Measurements from ENCODE around the gene CRTC2. TPM values are rescaled to one million over a fixed set of nuclear protein-coding genes. Genes with fewer than 3 reads are reported as not detected.

Gene CRTC2
- total RNA-seq, 1 donor from 2014 or later, result 8.5 TPM

GRCh38 chr1:153951183-153951582 is 7.2 kb downstream of the CRTC2 start:
- no peak for DNase-seq (ENCODE audit: low read depth)

- DNase-seq (ENCODE audit: low read depth), result peak; percentile 84
Observed at GRCh38 chr1:153946622-153947241, 11.7 kb downstream of the CRTC2 start, which contains the start of gene DENND4B. DENND4B (minus strand) TSS chr1:153946718; CDS start chr1:153944374, 2,344 bp downstream.

- DNase-seq (ENCODE audit: low read depth), result peak; percentile 65
Observed at GRCh38 chr1:153945795-153946621, 12.4 kb downstream of the CRTC2 start.

- peak; percentile 71 for DNase-seq (ENCODE audit: low read depth)
Observed at GRCh38 chr1:153945131-153945794, 13.1 kb downstream of the CRTC2 start.

GRCh38 chr1:153944827-153945117 is 13.6 kb downstream of the CRTC2 start:
- DNase-seq (ENCODE audit: low read depth), result no peak

- no peak for DNase-seq (ENCODE audit: low read depth)
Observed at GRCh38 chr1:153944005-153944826, 14.2 kb downstream of the CRTC2 start.

- DNase-seq (ENCODE audit: low read depth), result no peak
Observed at GRCh38 chr1:153942766-153943549, 15.5 kb downstream of the CRTC2 start.

- DNase-seq (ENCODE audit: low read depth), result no peak
Observed at GRCh38 chr1:153941826-153942725, 16.3 kb downstream of the CRTC2 start.

GRCh38 chr1:153940756-153941155 is 17.7 kb downstream of the CRTC2 start:
- no peak for DNase-seq (ENCODE audit: low read depth)

GRCh38 chr1:153939476-153939875 is 18.9 kb downstream of the CRTC2 start:
- DNase-seq (ENCODE audit: low read depth), result no peak

GRCh38 chr1:153938996-153939395 is 19.4 kb downstream of the CRTC2 start:
- DNase-seq (ENCODE audit: low read depth), result no peak

- DNase-seq (ENCODE audit: low read depth), result no peak
Observed at GRCh38 chr1:153937331-153937730, 21.1 kb downstream of the CRTC2 start.

GRCh38 chr1:153936011-153936802 is 22.2 kb downstream of the CRTC2 start:
- DNase-seq (ENCODE audit: low read depth), result no peak

GRCh38 chr1:153934746-153935145 is 23.7 kb downstream of the CRTC2 start:
- no peak for DNase-seq (ENCODE audit: low read depth)

- no peak for DNase-seq (ENCODE audit: low read depth)
Observed at GRCh38 chr1:153933955-153934354, 24.5 kb downstream of the CRTC2 start.

- DNase-seq (ENCODE audit: low read depth), result no peak
Observed at GRCh38 chr1:153933430-153933829, 25.0 kb downstream of the CRTC2 start.

GRCh38 chr1:153932156-153933131 is 26.0 kb downstream of the CRTC2 start:
- no peak for DNase-seq (ENCODE audit: low read depth)

Data from myocyte (in vitro differentiated cells).